OCI-LY7 (cell line): ENCODE measurements around the gene TRAIP. TPM values are rescaled to one million over a fixed set of nuclear protein-coding genes. Genes with fewer than 3 reads are reported as not detected.
A peak's percentile ranks its signal among the peaks of the same experiment; 100 is the strongest.

Experiments used
- BruUV-seq: library from RNA; stranded (reverse); fragments of 400-500 nt; replicated peaks from 2 replicates; lab custom pipeline; 2021; lab: Mats Ljungman, UMichigan
- CTCF ChIA-PET: fragments of 300-600 bp; sonication (Branson Sonifier 250); formaldehyde crosslinking; loops from one replicate; lab custom pipeline; 2022; ENCODE audit warnings: antibody characterized with exemption; ENCODE audit not compliant: unreplicated experiment; lab: Charles Lee
- POLR2A ChIA-PET: fragments of 300-600 bp; sonication (Branson Sonifier 250); formaldehyde crosslinking; loops from one replicate; lab custom pipeline; 2022; ENCODE audit warnings: antibody characterized with exemption; lab: Charles Lee
- DNase-seq: peaks from one replicate; pipeline ENCODE4 v3.0.0-alpha.2; 2015; ENCODE audit warnings: low spot score
- H2AFZ ChIP-seq: fragments of 200-600 bp; sonication (generic), shearing (Covaris generic); 2 replicates; pipeline ENCODE4 v1.6.1; 2014; ENCODE audit warnings: mild to moderate bottlenecking, antibody characterized with exemption, low read length, moderate library complexity
- H3K27ac ChIP-seq: fragments of 200-600 bp; sonication (generic); 2 replicates; pipeline ENCODE4 v1.5.1; 2014; ENCODE audit warnings: mixed run types, low read depth, mild to moderate bottlenecking, moderate library complexity, low read length, inconsistent platforms; ENCODE audit not compliant: poor library complexity, severe bottlenecking
- H3K36me3 ChIP-seq: fragments of 200-600 bp; sonication (generic); 2 replicates; pipeline ENCODE4 v1.6.1; 2014; ENCODE audit warnings: mild to moderate bottlenecking, antibody characterized with exemption, low read length, moderate library complexity, mixed read lengths; ENCODE audit not compliant: insufficient read depth
- H3K4me1 ChIP-seq: fragments of 200-600 bp; sonication (generic); 2 replicates; pipeline ENCODE4 v1.5.1; 2014; ENCODE audit warnings: mild to moderate bottlenecking, low read length; ENCODE audit not compliant: insufficient read depth, poor library complexity, severe bottlenecking
- H3K4me2 ChIP-seq: fragments of 200-600 bp; sonication (generic); 2 replicates; pipeline ENCODE4 v1.6.1; 2014; ENCODE audit warnings: mild to moderate bottlenecking, low read length
- H3K4me3 ChIP-seq: fragments of 200-600 bp; sonication (generic); 2 replicates; pipeline ENCODE4 v1.5.1; 2014; ENCODE audit warnings: mild to moderate bottlenecking, low read depth, low read length; ENCODE audit not compliant: poor library complexity, severe bottlenecking
- H3K79me2 ChIP-seq: fragments of 200-600 bp; sonication (generic); 2 replicates; pipeline ENCODE4 v1.6.1; 2016; ENCODE audit warnings: low read depth, mild to moderate bottlenecking, low read length, moderate library complexity, mixed read lengths; ENCODE audit not compliant: insufficient read depth
- H3K9me2 ChIP-seq: fragments of 200-600 bp; sonication (generic); 2 replicates; pipeline ENCODE4 v1.6.1; 2016; ENCODE audit warnings: mild to moderate bottlenecking, low read length, mixed read lengths; ENCODE audit not compliant: insufficient read depth
- H3K9me3 ChIP-seq: fragments of 200-600 bp; sonication (generic); 2 replicates; pipeline ENCODE4 v1.6.1; 2014; ENCODE audit warnings: mild to moderate bottlenecking, mixed run types, low read length, mixed read lengths
- H4K20me1 ChIP-seq: fragments of 200-600 bp; sonication (generic); 2 replicates; pipeline ENCODE4 v1.6.1; 2014; ENCODE audit warnings: mild to moderate bottlenecking, antibody characterized with exemption, low read length, moderate library complexity, mixed read lengths; ENCODE audit not compliant: insufficient read depth
- EZH2phosphoT487 ChIP-seq: fragments of 200-600 bp; sonication (generic); IDR thresholded peaks from 2 replicates; pipeline ENCODE4 v1.6.1; 2018; ENCODE audit warnings: low read depth, borderline replicate concordance, mild to moderate bottlenecking, mixed run types, antibody characterized with exemption, low read length, moderate library complexity, mixed read lengths
- intact Hi-C: fragments of 100-400 bp; cut with micrococcal nuclease; formaldehyde crosslinking; loops from one replicate; pipeline ENCODE4 v1.10.0; 2022; ENCODE audit not compliant: unreplicated experiment
- microRNA-seq: library from miRNA; unstranded; fragments of <30 nt; microRNA quantifications from one replicate; pipeline ENCODE4 v1.2.0, GENCODE V29; 2022; ENCODE audit warnings: borderline replicate concordance
- small RNA-seq: library from RNA; depleted of rRNA; stranded (forward); fragments of <200 nt; gene quantifications from one replicate; pipeline ENCODE3, GENCODE V24; 2014
- total RNA-seq, 2 experiments: library from RNA; depleted of rRNA in 1 of 2; stranded (reverse); fragments of >200 nt in 1 of 2; shearing (Covaris generic) in 1 of 2; gene quantifications; 2 replicates each; pipeline ENCODE4 v1.2.3, GENCODE V29; 2014 to 2022
- TF ChIP-seq, protein P1 (sequence below): fragments of 200-600 bp; sonication (generic); conservative IDR thresholded peaks from 2 replicates; pipeline ENCODE4 v1.5.1; 2014; ENCODE audit warnings: mild to moderate bottlenecking, antibody characterized with exemption, low read length, moderate library complexity, mixed read lengths

TRAIP gene
- total RNA-seq, 2 experiments from 2014 or later, result 38.6 to 41.8 TPM

GRCh38 chr3:49779358-49780079 lies 76.8 kb downstream of the TRAIP start:
- Histone ChIP-seq H3K27ac (no peak overlapping the region), H3K9me3 (no peaks in the 10 kb centered on the region), H3K4me3 (no peak overlapping the region), H3K36me3 (peaks cover 35% of the 10 kb centered on the region), H3K9me2 (no peaks in the 10 kb centered on the region), H3K4me2 (no peak overlapping the region), H2AFZ (no peak overlapping the region), H3K79me2 (peaks cover 22% of the 10 kb centered on the region), H4K20me1 (no peaks in the 10 kb centered on the region), H3K4me1 (no peaks in the 10 kb centered on the region)
- ChIA-PET CTCF (no interaction called here), POLR2A (interaction anchor here (0.6 to 1.0 kb wide), 2 partner anchors 10 to 585 kb away, joined by 4 to 5 read pairs; no protein-coding TSS in a partner anchor)
- BruUV-seq, result TSS peak; percentile 31
- DNase-seq, result no peak
- TF ChIP-seq, protein P1, sequence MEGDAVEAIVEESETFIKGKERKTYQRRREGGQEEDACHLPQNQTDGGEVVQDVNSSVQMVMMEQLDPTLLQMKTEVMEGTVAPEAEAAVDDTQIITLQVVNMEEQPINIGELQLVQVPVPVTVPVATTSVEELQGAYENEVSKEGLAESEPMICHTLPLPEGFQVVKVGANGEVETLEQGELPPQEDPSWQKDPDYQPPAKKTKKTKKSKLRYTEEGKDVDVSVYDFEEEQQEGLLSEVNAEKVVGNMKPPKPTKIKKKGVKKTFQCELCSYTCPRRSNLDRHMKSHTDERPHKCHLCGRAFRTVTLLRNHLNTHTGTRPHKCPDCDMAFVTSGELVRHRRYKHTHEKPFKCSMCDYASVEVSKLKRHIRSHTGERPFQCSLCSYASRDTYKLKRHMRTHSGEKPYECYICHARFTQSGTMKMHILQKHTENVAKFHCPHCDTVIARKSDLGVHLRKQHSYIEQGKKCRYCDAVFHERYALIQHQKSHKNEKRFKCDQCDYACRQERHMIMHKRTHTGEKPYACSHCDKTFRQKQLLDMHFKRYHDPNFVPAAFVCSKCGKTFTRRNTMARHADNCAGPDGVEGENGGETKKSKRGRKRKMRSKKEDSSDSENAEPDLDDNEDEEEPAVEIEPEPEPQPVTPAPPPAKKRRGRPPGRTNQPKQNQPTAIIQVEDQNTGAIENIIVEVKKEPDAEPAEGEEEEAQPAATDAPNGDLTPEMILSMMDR, result no peak
- TF ChIP-seq EZH2phosphoT487, result no peak
- intact Hi-C loops, result no loop called here

Small RNAs within 50 kb of the gene (microRNA-seq; reads per million reads assigned to microRNA genes)
- gene MIR5193, result not detected

Small RNAs within 50 kb of the gene (small RNA-seq; reads per million reads assigned to genes)
- gene RN7SL217P, result not detected

Other genes with a start within 250 kb of the TRAIP start
- 94.8 and 112 TPM in 2 replicates for gene APEH, start 182.2 kb downstream of the TRAIP start, total RNA-seq (2014; rRNA removed; shearing (Covaris generic))
- 132 and 133 TPM in 2 replicates for gene APEH, start 182.2 kb downstream of the TRAIP start, total RNA-seq (2022)
- gene MST1, start 167.1 kb downstream of the TRAIP start, total RNA-seq (2014; rRNA removed; shearing (Covaris generic)), result 12.5 and 13.1 TPM in 2 replicates
- gene MST1, start 167.1 kb downstream of the TRAIP start, total RNA-seq (2022), result 24.2 and 26.2 TPM in 2 replicates
- 20.8 and 39.2 TPM in 2 replicates for gene RNF123, start 167.0 kb downstream of the TRAIP start, total RNA-seq (2014; rRNA removed; shearing (Covaris generic))
- 48.4 and 50.6 TPM in 2 replicates for gene RNF123, start 167.0 kb downstream of the TRAIP start, total RNA-seq (2022)
- gene AMIGO3, start 136.9 kb downstream of the TRAIP start, total RNA-seq (2014; rRNA removed; shearing (Covaris generic)), result 2.9 and 4.4 TPM in 2 replicates
- gene AMIGO3, start 136.9 kb downstream of the TRAIP start, total RNA-seq (2022), result 0.80 TPM in 1 of 2 replicates, not detected in the other
- 40.7 and 43.6 TPM in 2 replicates for gene GMPPB, start 132.6 kb downstream of the TRAIP start, total RNA-seq (2014; rRNA removed; shearing (Covaris generic))
- 52.4 and 54.5 TPM in 2 replicates for gene GMPPB, start 132.6 kb downstream of the TRAIP start, total RNA-seq (2022)
- 23.1 and 27.4 TPM in 2 replicates for gene IP6K1, start 70.0 kb downstream of the TRAIP start, total RNA-seq (2014; rRNA removed; shearing (Covaris generic))
- 27.0 and 30.9 TPM in 2 replicates for gene IP6K1, start 70.0 kb downstream of the TRAIP start, total RNA-seq (2022)
- gene CDHR4, start 56.7 kb downstream of the TRAIP start, total RNA-seq (2014; rRNA removed; shearing (Covaris generic)), result not detected in 2 replicates
- 0.32 TPM in 1 of 2 replicates, not detected in the other for gene CDHR4, start 56.7 kb downstream of the TRAIP start, total RNA-seq (2022)
- 12.8 and 18.4 TPM in 2 replicates for gene INKA1, start 53.3 kb downstream of the TRAIP start, total RNA-seq (2014; rRNA removed; shearing (Covaris generic))
- gene INKA1, start 53.3 kb downstream of the TRAIP start, total RNA-seq (2022), result 7.6 and 7.9 TPM in 2 replicates
- gene UBA7, start 42.6 kb downstream of the TRAIP start, total RNA-seq (2014; rRNA removed; shearing (Covaris generic)), result 18.1 and 26.3 TPM in 2 replicates
- gene UBA7, start 42.6 kb downstream of the TRAIP start, total RNA-seq (2022), result 14.2 and 14.7 TPM in 2 replicates
- gene CAMKV, start 13.3 kb upstream of the TRAIP start, total RNA-seq (2014; rRNA removed; shearing (Covaris generic)), result not detected in 2 replicates
- 0.37 and 0.63 TPM in 2 replicates for gene CAMKV, start 13.3 kb upstream of the TRAIP start, total RNA-seq (2022)
- gene MST1R, start 47.3 kb upstream of the TRAIP start, total RNA-seq (2014; rRNA removed; shearing (Covaris generic)), result 0.05 and 0.82 TPM in 2 replicates
- 0.17 and 0.38 TPM in 2 replicates for gene MST1R, start 47.3 kb upstream of the TRAIP start, total RNA-seq (2022)
- 6.7 and 7.3 TPM in 2 replicates for gene MON1A, start 73.2 kb upstream of the TRAIP start, total RNA-seq (2014; rRNA removed; shearing (Covaris generic))
- 10.4 and 11.3 TPM in 2 replicates for gene MON1A, start 73.2 kb upstream of the TRAIP start, total RNA-seq (2022)
- gene RBM6, start 83.6 kb upstream of the TRAIP start, total RNA-seq (2014; rRNA removed; shearing (Covaris generic)), result 83.7 and 134 TPM in 2 replicates
- 173 and 185 TPM in 2 replicates for gene RBM6, start 83.6 kb upstream of the TRAIP start, total RNA-seq (2022)
- 139 and 192 TPM in 2 replicates for gene RBM5, start 232.4 kb upstream of the TRAIP start, total RNA-seq (2014; rRNA removed; shearing (Covaris generic))
- gene RBM5, start 232.4 kb upstream of the TRAIP start, total RNA-seq (2022), result 197 and 223 TPM in 2 replicates